NT2/D1 (cell line): ENCODE results near the gene SND1.

ENCODE experiments used
- YY1 ChIP-seq: IDR thresholded peaks from 2 replicates; pipeline ENCODE4 v1.6.1; 2011; ENCODE audit not compliant: insufficient read length, insufficient read depth
- ZNF274 ChIP-seq: IDR thresholded peaks from 2 replicates; pipeline ENCODE4 v1.6.1; 2011; ENCODE audit warnings: mild to moderate bottlenecking, low read depth, low read length

DNA sequence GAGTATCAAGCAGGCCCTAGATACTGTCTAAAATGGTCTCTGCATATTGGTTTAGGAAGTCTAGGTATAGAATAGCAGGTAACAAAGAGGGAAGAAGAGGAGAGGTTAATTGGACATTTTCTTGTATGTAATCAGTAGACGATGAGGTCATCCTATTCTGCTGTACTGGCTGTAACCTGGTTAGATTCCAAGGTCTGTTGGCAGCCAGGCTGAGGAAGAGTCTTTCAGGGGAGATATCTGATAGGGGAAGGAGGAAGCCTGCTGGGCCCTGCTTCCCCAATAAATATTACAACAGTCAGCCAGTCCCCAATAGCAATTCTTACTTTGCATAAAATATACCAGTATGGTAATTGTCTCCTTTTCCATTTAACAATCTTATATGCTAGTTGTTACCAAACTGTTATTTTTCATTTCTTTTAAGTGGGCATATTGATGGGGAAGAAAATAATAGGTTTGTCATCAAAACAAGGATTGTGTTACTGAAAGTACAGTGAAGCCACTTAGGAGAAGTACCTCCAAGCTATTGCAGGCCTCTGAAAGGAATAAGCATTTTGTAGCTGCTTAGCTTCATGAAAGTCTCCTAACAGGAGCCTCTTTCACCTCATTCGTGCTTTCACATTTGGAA, 192.8 kb downstream of the SND1 start:
- TF ChIP-seq ZNF274: no peak
- TF ChIP-seq YY1: no peak
